HCT116 (cell line): ENCODE results near the gene CARD16.

Experiments
- EGR1 ChIP-seq: IDR thresholded peaks from 2 replicates; pipeline ENCODE4 v1.6.1; 2012; ENCODE audit warnings: low read depth
- MAX ChIP-seq: IDR thresholded peaks from 2 replicates; pipeline ENCODE4 v1.6.1; 2012
- POLR2A ChIP-seq: IDR thresholded peaks from 2 replicates; pipeline ENCODE4 v1.7.0; 2011; ENCODE audit warnings: borderline replicate concordance; ENCODE audit not compliant: insufficient read depth, insufficient read length; ENCODE audit errors: extremely low read depth
- RAD21 ChIP-seq: IDR thresholded peaks from 2 replicates; pipeline ENCODE4 v1.6.1; 2012; ENCODE audit warnings: low read depth, mild to moderate bottlenecking
- REST ChIP-seq: IDR thresholded peaks from 2 replicates; pipeline ENCODE4 v1.6.1; 2012; ENCODE audit warnings: low read depth
- TF ChIP-seq, protein P1 (sequence below), 3 experiments: fragments of 200-600 bp in 1 of 3; sonication (generic) in 1 of 3; IDR thresholded peaks in 2 of 3; conservative IDR thresholded peaks in 1 of 3; 2 replicates each; pipeline ENCODE4 v1.5.1; 2012 to 2017; ENCODE audit warnings: low read depth in 2 of 3, low read length in 2 of 3, antibody characterized with exemption in 1 of 3, borderline replicate concordance in 1 of 3, control low read depth in 1 of 3, mild to moderate bottlenecking in 1 of 3, mixed read lengths in 1 of 3, mixed run types in 1 of 3, moderate library complexity in 1 of 3; ENCODE audit not compliant: insufficient read depth in 1 of 3

- no peak for TF ChIP-seq POLR2A
- TF ChIP-seq, protein P1, sequence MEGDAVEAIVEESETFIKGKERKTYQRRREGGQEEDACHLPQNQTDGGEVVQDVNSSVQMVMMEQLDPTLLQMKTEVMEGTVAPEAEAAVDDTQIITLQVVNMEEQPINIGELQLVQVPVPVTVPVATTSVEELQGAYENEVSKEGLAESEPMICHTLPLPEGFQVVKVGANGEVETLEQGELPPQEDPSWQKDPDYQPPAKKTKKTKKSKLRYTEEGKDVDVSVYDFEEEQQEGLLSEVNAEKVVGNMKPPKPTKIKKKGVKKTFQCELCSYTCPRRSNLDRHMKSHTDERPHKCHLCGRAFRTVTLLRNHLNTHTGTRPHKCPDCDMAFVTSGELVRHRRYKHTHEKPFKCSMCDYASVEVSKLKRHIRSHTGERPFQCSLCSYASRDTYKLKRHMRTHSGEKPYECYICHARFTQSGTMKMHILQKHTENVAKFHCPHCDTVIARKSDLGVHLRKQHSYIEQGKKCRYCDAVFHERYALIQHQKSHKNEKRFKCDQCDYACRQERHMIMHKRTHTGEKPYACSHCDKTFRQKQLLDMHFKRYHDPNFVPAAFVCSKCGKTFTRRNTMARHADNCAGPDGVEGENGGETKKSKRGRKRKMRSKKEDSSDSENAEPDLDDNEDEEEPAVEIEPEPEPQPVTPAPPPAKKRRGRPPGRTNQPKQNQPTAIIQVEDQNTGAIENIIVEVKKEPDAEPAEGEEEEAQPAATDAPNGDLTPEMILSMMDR (IDR thresholded peaks at IDR 0.05 in 2 of 3, conservative IDR thresholded peaks at IDR 0.05 in 1 of 3; ENCODE audit: borderline replicate concordance in 1 of 3, insufficient read depth in 1 of 3, low read depth in 2 of 3, low read length in 2 of 3): no peak
- no peak for TF ChIP-seq MAX
- TF ChIP-seq RAD21: no peak
- no peak for TF ChIP-seq EGR1
- TF ChIP-seq REST: no peak
These were observed 10.1 kb downstream of the CARD16 start, which contains the start of gene CASP1 for GRCh38 chr11:105034813-105035620.
